GM19193 (cell line): ENCODE measurements around the gene SORBS2.

ENCODE experiments used
- POLR2A ChIP-seq: IDR thresholded peaks from 4 replicates; pipeline ENCODE4 v1.6.1; 2011; ENCODE audit not compliant: insufficient read depth, insufficient read length; ENCODE audit errors: extremely low read depth

SORBS2 gene

GRCh38 chr4:185775792-185776555, 36.0 kb downstream of the SORBS2 start:
- no peak for TF ChIP-seq POLR2A

GRCh38 chr4:185774845-185775680, 36.9 kb downstream of the SORBS2 start:
- no peak for TF ChIP-seq POLR2A

GRCh38 chr4:185774131-185774653, 37.8 kb downstream of the SORBS2 start:
- TF ChIP-seq POLR2A: no peak

- TF ChIP-seq POLR2A: no peak
These were observed 38.6 kb downstream of the SORBS2 start for GRCh38 chr4:185773419-185773818.

- no peak for TF ChIP-seq POLR2A
These were observed 39.5 kb downstream of the SORBS2 start for GRCh38 chr4:185772391-185773093.

GRCh38 chr4:185771711-185772390, 40.1 kb downstream of the SORBS2 start:
- no peak for TF ChIP-seq POLR2A

- no peak for TF ChIP-seq POLR2A
These were observed 44.5 kb downstream of the SORBS2 start for GRCh38 chr4:185767528-185767927.

- TF ChIP-seq POLR2A: no peak
These were observed 47.1 kb downstream of the SORBS2 start for GRCh38 chr4:185764876-185765275.

GRCh38 chr4:185761352-185762235, 50.4 kb downstream of the SORBS2 start:
- no peak for TF ChIP-seq POLR2A

GRCh38 chr4:185758807-185759206, 53.2 kb downstream of the SORBS2 start:
- no peak for TF ChIP-seq POLR2A

- TF ChIP-seq POLR2A: no peak
These were observed 56.5 kb downstream of the SORBS2 start for GRCh38 chr4:185755451-185755850.

- TF ChIP-seq POLR2A: no peak
These were observed 57.0 kb downstream of the SORBS2 start for GRCh38 chr4:185754961-185755360.

- TF ChIP-seq POLR2A: no peak
These were observed 59.1 kb downstream of the SORBS2 start for GRCh38 chr4:185752872-185753271.

- no peak for TF ChIP-seq POLR2A
These were observed 62.1 kb downstream of the SORBS2 start for GRCh38 chr4:185749858-185750257.
